Activated T-cell treated with anti-CD3 and anti-CD28 coated beads for 4 hours (primary cell): Measurements from ENCODE around the gene RMP24.
"Not testable (repeated sequence)": the region's sequence is repeated elsewhere in the genome, so short reads cannot be mapped to it uniquely, and the experiment has no call there.

Source experiments
- DNase-seq: peaks from one replicate; pipeline ENCODE4 v3.0.0-alpha.2; 2020

Gene RMP24

DNA sequence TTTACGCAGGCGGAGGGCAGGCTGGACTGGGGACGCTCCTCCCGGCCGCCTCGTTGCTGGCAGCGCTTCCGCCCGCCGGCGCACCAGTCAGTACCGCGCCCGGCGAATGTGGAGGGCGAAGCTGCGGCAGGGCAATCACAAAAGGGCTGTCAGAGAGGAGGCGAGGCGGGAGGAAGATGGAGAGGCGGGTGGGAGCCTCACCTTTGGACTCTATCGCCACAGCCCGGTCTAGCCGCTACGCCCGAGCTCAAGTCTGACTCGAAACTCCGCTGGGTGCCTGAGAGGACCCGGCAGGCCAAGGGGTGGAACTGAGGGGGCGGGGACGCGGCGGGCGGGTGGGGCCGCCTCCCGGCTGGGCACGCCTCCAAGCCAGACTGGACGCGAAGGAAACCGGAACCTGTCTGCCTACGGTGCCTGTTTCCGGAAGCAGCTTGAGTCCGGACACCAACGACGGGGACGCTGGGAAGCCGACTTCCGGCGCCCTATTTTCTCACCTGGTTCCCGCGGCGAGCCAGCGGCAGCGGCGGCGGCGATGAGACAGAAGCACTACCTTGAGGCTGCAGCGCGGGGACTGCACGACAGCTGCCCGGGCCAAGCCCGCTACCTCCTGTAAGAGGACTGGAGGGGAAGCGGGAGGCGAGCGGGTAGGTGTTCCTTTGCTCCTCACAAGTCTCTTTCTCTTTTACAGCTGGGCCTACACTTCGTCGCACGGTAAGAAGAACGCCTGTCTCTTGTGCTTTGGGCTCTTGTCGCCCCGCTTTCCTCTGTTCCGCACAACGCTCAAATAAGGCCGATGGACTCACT lies at the start of gene RMP24:
RMP24 (plus strand) TSS at position 483 of the 804 bp plus-strand sequence.
- DNase-seq: peak; percentile 89

DNA sequence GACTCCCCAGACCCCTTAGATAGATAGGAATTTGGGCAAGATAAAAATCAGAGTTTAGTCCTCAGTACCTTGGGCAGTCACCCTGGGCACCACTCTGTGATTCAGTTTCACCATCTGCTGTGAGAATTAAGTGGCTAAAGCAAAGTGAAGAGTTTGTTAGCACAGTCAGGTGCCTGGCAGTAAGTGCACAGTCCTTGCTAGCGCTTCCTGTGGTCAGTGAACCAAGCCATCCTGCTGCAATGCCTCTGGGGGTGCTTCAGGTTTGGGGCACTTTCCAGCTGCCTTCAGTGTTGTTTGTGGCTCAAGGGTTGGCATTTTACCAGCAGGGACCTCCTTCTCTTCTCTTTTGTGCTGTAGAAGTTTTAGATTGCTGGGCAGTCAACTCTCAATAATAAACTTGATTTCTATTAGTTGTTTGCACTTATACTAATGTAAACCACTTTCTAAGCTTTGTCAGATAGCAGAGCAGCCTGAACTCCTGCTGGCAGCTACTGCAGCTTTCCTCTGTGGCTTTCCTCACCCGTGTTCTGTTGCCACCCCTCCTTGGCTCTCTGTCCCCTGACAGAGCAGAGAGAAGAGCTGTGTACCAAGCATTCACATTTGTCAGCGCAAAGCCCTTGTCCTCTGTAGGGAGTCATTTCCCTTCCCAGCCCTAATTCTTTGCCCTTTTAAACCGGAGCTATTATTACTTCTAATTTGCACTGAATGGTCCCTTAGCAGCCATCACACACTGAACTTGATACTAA lies 48.4 kb upstream of the RMP24 start:
- no peak for DNase-seq

DNA sequence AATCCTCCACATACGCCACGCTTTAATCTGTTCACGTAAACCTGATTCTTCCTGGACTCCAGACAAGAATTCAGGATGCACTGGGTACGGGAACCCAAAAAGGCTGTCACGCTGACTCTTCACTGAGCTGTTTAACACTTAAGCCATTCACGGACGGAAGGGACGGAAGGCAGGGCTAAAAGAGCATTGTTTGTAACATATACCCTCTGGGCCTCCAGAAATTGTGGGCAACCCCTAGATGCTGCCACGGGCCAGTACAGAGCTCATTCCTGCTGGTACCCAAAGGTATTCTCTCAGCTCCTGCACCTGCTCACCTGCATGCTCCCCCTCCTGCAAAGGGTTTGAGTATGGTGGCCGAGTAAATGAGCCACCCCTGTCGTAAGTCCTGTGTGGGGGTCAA lies 45.6 kb upstream of the RMP24 start:
- DNase-seq: no peak

DNA sequence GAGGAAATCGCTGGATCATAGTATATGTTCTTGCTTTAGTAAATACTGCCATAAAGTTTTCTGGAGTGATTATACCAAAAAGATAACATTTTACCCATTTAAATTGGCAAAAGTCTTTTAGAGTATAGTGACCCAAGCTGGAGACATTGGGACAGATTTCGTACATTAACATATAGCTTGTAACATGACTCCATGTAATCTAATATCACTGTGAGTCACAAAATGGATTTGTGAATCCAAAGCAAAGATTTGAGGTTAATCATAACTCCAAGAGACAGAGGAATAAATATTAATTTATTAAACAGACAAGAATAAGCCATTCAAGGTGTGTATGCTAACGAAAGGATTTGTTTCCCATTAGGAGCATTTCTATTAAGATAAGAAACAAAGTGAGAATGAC lies 45.0 kb upstream of the RMP24 start:
- DNase-seq: no peak

DNA sequence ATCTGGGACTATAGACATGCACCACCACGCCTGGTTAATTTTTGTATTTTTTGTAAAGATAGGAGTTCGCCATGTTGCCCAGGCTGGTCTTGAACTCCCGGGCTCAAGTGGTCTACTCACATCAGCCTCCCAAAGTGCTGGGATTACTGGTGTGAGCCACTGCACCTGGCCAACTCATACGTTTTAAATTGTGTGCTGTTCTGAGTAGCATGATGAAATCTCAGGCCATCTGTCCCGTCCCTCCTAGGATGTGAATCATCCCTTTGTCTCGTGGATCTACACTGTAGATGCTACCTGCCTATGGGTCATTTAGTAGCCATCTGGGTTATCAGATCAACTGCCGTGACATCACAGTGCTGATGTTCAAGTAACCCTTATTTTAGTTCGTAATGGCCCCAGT lies 38.5 kb upstream of the RMP24 start:
- no peak for DNase-seq

DNA sequence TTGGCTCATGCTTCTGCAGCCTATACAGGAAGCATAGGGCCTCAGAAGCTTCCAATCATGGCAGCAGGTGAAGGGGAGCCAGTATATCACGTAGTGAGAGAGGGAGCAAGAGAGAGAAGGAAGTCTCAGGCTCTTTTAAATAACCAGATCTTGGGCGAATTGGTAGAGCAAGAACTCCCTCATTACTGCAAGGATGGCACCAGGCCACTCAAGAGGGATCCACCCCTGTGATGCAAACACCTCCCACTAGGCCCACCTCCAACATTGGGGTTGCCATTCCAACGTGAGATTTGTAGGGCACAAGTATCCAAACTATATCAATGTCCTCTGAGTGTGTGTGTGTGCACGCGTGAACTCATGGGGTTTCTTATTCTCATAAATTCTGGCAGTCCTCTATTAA lies 37.6 kb upstream of the RMP24 start:
- no peak for DNase-seq

DNA sequence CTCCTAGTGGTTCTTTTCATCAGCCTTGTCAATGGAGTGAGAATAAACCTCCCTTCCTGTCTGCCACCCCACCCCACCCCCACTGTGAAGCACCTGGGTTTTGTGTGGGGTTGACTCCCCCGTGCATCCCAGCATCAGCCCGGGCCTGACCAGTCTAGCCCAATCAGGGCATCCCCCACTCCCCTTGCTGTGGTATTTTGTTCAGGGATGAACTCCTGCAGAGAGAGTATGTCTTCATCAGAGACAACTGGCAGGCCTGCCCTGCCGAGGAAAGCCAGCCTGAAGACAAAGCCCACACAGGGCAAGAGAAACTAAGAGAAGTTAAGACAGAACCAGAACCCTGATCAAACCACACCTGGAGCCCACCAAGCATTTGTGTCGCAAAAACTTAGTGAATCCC lies 36.7 kb upstream of the RMP24 start:
- DNase-seq: no peak

DNA sequence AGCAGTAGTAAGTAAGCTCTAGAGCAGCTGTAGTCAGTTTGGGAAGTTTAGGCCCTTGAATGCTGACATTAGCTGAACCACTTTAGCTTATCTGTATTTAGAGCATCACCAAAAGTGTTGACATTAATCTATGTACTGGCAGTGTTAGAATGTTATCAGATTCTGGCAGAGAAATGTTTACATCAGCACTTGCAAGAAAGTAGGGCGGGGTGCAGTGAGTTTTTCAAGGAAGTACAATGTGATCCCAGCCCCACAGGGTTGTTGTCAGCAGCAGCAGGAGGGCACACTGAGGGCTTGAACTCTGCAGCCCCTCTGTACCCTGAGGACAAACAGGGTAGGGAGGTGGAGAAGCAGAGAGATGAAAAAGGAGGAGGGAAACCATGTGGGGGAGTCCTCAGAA lies 35.5 kb upstream of the RMP24 start:
- no peak for DNase-seq

DNA sequence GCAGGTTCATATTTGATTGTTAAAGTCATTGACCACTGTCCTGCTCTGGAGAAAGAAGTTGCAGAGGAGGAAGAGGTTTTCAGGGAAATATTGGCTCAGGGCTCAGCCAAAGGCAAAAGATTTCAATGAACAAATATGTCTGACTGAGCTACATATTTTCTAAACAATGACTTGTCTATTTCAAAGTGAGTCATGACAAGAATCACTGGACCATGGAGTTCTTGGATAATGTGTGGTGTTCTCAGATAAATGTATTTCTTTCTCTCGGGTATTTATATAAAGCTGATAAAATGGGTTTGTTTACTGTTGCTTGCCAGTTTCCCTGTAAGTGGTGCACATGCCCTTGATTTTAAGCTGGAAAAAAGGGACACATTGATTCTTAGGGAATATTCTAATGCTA lies 34.3 kb upstream of the RMP24 start:
- DNase-seq: no peak

DNA sequence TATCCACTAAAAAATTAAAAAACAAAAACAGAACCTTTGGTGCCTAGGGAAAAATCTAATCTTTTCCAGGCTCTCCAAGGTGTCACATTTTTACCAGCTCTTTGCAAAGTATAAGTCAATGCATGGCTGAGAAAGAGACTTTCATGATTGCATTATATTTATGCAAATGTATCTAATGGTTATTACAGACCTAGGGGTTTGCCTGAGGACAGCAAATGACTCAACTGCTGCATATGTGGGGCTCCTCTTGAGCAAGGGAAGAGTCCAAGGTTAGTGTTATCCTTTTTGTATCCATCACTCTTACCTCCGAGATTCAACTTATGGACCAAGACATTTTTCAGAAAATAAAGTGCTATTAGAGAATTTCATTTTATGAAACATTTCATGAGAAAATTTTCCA lies 33.9 kb upstream of the RMP24 start:
- no peak for DNase-seq

DNA sequence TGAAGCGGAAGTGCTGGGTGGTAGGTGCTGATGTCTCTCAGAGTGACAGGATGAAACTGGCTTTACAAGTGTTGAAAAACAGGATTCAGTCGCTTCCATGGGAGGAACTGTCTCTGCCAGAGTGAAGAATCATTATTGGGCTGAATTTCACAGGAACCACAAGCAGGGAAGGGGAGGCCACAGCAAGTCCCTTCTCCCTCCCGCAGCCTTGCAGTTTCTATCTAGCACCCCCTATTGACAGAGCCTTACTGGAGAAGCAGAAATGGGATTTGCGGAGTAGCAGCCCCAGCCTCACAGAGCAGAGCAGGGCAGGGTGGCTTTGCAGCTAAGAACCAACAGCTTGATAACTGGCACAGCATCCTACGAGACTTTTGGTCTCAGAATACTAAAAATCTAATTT lies 33.3 kb upstream of the RMP24 start:
- DNase-seq: no peak

DNA sequence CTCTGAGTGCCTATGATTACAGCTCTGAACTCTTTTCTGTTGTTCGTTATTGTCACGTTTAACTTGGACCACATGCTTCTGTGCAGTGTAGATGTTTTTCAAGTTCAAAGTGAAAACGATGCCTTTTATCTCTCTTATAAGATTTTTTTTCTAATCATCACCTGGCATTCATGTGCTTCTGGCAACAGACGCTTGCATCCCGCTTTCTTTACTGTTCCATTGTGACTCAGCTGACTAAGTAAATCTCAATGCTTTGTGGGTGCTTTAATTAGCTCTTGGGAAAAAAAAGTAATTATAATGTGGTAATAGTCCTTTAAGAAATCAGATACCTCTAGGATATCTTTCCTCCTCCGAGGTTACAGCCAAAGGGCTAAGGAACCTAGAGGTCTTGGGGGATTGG lies 31.2 kb upstream of the RMP24 start:
- no peak for DNase-seq

DNA sequence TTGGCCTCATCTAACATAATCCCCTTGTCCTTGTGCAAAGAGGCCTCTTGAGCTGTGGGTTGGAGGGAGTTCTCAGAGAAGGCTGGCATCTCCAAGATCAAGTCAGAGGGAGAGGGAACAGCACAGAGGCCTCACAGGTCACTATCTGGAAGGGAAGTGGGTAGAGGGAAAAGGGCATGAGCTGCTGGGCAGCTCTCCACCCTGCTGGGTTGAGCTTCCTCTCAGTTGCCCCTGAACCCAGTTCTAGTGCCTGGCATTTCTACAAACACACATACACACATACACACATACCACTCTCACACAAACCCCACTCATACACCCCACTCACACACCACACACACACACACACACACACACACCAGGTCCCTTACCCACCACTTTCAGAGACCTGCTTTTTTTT lies 30.3 kb upstream of the RMP24 start:
- DNase-seq: no peak

DNA sequence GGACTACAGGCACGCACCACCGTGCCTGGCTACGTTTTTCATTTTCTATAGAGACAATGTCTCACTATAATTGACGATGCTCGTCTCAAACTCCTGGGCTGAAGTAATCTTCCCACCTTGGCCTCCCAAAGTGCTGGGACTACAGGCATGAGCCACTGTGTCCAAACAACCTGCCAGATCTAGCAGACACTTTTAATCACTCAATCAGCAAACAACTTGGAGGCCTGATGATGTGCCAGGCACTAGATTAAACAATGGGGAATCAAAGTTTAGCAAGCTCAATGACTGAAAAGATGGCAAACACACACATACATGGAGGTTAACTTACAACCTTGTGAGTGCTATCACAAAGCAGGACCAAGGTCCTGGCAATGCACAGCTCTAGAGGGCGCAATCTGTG lies 29.8 kb upstream of the RMP24 start:
- no peak for DNase-seq

DNA sequence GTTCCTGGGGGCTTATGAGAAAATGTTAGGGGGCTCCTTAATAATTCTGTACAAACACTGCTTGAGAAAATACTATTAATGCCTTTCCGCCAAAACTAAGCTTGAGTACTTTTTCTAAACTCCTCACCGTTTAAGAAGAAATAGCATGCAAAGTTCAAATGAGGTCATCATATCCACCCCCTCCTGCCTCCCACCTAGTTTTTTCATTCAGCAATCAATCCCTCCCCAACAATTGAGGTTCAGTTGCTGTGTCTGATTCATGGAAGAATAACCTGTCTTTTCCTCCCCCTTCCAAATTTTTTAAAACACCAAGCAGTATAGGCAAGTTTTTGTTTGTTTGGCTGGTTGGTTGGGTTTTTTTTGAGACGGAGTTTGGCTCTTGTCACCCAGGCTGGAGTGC lies 24.4 kb upstream of the RMP24 start:
- DNase-seq: no peak

DNA sequence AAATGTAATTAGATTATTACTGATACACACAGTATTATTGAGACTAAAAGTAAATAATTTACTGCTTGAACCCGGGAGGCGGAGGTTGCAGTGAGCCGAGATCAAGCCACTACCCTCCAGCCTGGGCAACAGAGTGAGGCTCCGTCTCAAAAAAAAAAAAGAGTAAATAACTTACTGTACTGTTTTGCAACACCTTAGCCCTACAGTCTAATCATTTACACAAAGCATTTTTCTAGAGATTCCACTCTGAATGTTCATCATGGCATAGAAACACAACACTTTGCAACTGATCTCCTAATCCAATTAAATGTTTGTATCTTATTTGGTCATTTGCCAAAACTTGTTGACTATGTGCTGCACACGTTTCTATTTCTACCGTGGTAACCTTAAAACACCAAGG lies 23.4 kb upstream of the RMP24 start:
- no peak for DNase-seq

DNA sequence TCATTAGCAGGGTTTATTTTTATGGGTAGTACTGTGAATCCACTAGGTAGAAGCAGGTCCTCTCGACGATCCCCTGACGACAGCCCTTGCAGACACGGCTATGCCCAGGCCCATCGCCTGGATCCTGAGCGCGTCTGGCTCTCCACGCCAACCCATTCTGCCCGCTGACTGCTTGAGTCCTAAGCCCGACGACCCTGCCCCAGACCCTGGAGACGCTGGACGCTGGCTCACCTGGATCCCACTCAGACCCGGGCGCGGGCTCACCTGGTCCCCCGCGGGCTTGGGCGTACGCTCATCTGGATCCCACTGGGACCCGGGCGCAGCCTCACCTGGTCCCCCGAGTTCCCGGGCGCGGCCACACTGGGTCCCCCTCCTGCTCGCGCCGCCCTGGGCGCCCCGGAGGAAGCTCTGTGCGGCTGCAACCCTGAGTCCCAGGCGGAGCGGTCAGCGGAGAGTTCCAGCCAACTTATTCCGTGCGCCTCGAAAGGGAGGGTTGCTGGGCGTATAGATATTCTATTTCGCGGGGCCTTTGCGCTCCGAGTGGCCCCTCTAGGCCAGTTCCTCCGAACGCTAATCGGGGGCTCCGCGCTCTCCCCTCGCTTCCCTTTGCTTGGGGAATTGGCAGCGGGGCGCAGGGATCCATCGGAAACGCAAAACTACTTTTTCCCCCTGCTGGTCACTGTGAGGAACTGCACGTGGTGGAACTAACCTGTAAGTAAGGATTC lies 22.4 kb upstream of the RMP24 start:
- peak; percentile 44 for DNase-seq

DNA sequence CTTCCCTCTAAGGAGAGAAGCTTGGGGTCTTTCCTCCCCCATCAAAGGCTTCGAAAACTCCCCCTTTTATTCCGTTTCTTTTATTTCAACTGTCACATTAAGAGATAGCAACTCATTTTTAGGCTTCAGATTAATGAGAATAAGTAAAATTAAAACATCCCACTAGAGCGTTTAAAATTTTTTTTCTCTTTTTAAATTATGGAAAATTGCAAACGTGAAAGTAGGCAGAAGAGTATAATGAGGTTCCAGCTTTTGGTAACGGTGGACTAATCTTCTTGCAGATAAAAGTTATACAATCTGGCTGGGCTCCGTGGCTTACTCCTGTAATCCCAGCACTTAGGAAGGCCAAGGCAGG lies 21.9 kb upstream of the RMP24 start:
- no peak for DNase-seq

DNA sequence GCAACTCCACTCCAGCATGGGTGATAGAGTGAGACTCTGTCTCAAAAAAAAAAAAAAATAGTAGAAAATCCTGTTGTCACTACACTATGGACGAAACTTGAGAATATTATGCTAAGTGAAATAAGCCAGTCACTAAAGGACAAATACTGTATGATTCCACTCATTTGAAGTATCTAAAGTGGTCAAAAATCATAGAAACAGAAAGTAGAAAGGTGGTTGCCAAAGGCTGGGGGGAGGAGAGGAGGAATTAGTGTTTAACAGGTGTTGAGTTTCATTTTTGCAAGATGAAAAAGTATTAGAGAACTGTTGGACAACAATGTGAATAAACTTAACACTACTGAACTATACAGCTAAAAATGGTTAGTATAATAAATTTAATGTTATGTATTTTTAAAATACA lies 18.8 kb upstream of the RMP24 start:
- DNase-seq: no peak

DNA sequence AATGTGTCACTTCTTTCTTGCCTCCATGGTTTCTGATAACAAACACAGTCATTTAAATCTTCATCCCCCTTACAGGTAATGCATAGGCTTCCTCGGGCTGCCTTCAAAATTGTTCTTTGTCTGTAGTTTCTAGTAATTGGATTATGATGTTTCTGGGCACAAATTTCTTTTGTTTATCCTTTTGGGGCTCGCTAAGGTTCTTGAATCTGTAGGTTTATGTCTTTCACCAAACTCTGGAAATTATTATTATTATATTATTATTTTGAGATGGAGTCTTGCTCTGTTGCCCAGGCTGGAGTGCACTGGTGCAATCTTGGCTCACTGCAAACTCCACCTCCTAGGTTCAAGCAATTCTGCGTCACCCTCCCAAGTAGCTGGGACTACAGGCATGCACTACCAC lies 16.3 kb upstream of the RMP24 start:
- no peak for DNase-seq

DNA sequence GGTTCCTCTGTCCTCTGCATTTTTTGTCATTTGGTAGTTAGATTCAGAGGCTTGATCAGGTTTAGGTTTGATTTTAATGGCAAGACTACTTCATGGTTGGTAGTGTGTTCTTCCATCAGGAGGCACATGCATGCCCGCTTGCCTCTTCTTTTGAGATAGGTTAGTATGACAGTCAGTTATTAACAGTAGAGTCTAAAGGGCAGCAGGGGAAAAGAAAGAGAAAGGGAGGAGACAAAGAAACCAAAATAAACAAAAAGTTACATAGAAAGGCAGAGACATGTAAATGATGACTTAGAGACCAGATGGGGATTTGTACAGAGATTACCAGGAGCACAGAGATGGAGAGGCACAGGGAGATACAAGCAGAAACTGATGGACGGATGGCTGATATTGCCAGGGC lies 10.2 kb upstream of the RMP24 start:
- no peak for DNase-seq

DNA sequence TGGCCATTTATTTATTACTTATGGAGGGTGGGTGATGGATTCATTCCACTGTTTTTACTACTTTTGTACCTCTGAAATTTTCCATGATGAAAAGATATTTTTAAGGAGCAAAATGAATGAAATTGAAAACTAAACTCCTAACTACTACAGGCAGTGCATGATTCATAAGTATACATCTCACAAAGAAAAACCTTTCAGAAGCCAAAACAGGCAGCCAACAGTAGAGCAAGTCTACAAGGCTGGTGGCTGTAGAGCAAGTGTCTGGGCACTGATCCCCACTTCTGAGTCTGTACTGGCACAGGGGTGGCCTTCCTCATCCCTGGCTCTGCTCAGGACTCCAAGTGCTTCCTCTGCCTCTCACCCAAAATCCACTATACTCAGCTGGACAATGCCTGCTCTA lies 8.2 kb upstream of the RMP24 start:
- no peak for DNase-seq

DNA sequence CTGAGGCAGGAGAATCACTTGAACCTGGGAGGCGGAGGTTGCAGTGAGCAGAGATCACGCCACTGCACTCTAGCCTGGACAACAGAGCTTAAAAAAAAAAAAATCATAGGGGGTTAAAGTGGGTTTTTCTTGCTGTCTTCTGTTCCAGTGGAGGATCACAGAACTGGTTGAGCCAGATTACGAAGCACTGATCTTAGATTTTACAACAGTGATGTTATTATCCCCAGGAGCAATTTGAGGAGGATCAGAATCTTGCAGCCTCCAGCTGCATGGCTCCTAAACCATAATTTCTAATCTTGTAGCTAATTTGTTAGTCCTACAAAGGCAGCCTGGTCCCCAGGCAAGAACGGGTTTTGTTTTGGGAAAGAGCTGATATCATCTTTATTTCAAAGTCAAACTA lies 4.6 kb upstream of the RMP24 start:
- not testable (repeated sequence) for DNase-seq

DNA sequence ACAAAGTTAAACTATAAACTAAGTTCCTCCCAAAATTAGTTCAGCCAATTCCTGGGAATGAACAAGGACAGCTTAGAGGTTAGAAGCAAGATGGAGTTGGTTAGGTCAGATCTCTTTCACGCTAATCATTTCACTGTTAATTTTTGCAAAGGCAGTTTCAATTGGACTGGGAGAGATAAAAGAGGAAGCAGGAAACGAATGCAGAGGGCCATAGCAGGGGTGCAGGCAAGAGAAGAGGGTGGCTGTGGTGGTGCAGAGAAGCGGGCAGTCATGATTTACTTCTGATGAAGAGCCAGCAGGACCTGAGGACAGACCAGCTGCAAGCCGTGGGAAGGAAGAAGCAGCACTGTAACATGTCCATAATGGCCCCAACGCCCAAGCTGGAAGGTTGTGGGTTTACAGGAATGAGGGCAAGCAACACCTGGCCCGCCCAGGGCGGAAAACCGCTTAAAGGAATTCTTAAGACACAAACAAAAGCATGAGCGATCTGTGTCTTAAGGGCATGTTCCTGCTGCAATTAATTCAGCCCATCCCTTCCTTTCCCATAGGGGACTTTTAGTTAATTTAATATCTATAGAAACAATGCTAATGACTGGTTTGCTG lies 4.1 kb upstream of the RMP24 start:
- no peak for DNase-seq
